GM21367 (cell line): ENCODE results near the gene TMEM187.

Experiments
- ATAC-seq: cut with Tn5 transposase; IDR thresholded peaks from one replicate; pipeline ENCODE4 v1.9.1; 2021; ENCODE audit not compliant: unreplicated experiment

The TMEM187 gene

GRCh38 chrX:153934762-153935325, 37.7 kb upstream of the TMEM187 start, which contains the start of gene NAA10:
TSS of gene NAA10 (minus strand) at chrX:153935037. CDS start at chrX:153934904, 133 bp downstream.
- peak; percentile 82 for ATAC-seq

GRCh38 chrX:153935326-153935851, 37.2 kb upstream of the TMEM187 start:
- ATAC-seq, result no peak

GRCh38 chrX:153937056-153937455, 35.5 kb upstream of the TMEM187 start:
- ATAC-seq, result no peak

- no peak for ATAC-seq
These were observed 34.2 kb upstream of the TMEM187 start for GRCh38 chrX:153938226-153938786.

- ATAC-seq, result no peak
These were observed 33.0 kb upstream of the TMEM187 start for GRCh38 chrX:153939573-153939972.

GRCh38 chrX:153941336-153942252, 31.0 kb upstream of the TMEM187 start:
- no peak for ATAC-seq

- no peak for ATAC-seq
These were observed 28.3 kb upstream of the TMEM187 start, which contains the start of gene RENBP for GRCh38 chrX:153944140-153944799. TSS of gene RENBP (minus strand) at chrX:153944643. CDS start at chrX:153944610, 33 bp downstream.

GRCh38 chrX:153944800-153945150, 27.8 kb upstream of the TMEM187 start:
- no peak for ATAC-seq

GRCh38 chrX:153945956-153946943, 26.3 kb upstream of the TMEM187 start:
- no peak for ATAC-seq

GRCh38 chrX:153947009-153947769, 25.4 kb upstream of the TMEM187 start:
- no peak for ATAC-seq

- no peak for ATAC-seq
These were observed 24.5 kb upstream of the TMEM187 start for GRCh38 chrX:153948002-153948466.

- ATAC-seq, result no peak
These were observed 23.4 kb upstream of the TMEM187 start for GRCh38 chrX:153948847-153949805.

- no peak for ATAC-seq
These were observed 22.4 kb upstream of the TMEM187 start for GRCh38 chrX:153950127-153950526.

GRCh38 chrX:153951683-153952372, 20.7 kb upstream of the TMEM187 start:
- ATAC-seq, result no peak

GRCh38 chrX:153952373-153953026, 20.1 kb upstream of the TMEM187 start:
- ATAC-seq, result no peak

- no peak for ATAC-seq
These were observed 19.2 kb upstream of the TMEM187 start for GRCh38 chrX:153953342-153953830.
